HG03575 (cell line): ENCODE data around the gene CREB3L2.
A peak's percentile ranks its signal among the peaks of the same experiment; 100 is the strongest.
"Not testable (repeated sequence)": the region's sequence is repeated elsewhere in the genome, so short reads cannot be mapped to it uniquely, and the experiment has no call there.

Source experiments
- ATAC-seq: cut with Tn5 transposase; IDR thresholded peaks from one replicate; pipeline ENCODE4 v1.9.1; 2021; ENCODE audit not compliant: unreplicated experiment, insufficient number of reproducible peaks, low FRiP score; ENCODE audit errors: extremely low read depth

The CREB3L2 gene

GRCh38 chr7:138001529-138002095 lies at the start of gene CREB3L2:
Gene CREB3L2, minus strand, starts transcription at chr7:138002086. Its CDS starts 381 bp downstream, at chr7:138001705.
- no peak for ATAC-seq

- ATAC-seq = no peak
These were observed 47.7 kb upstream of the CREB3L2 start for GRCh38 chr7:138049505-138050116.

- no peak for ATAC-seq
These were observed 46.0 kb upstream of the CREB3L2 start for GRCh38 chr7:138047907-138048306.

GRCh38 chr7:138044897-138045296 lies 43.0 kb upstream of the CREB3L2 start:
- ATAC-seq = no peak

- ATAC-seq = not testable (repeated sequence)
These were observed 38.2 kb upstream of the CREB3L2 start for GRCh38 chr7:138040063-138040462.

GRCh38 chr7:138036135-138036534 lies 34.2 kb upstream of the CREB3L2 start:
- no peak for ATAC-seq

GRCh38 chr7:138033241-138033640 lies 31.4 kb upstream of the CREB3L2 start:
- ATAC-seq = no peak

- no peak for ATAC-seq
These were observed 30.9 kb upstream of the CREB3L2 start for GRCh38 chr7:138032770-138033169.

GRCh38 chr7:138032186-138032585 lies 30.3 kb upstream of the CREB3L2 start:
- ATAC-seq = no peak

GRCh38 chr7:138030679-138031351 lies 28.9 kb upstream of the CREB3L2 start:
- no peak for ATAC-seq

GRCh38 chr7:138029941-138030340 lies 28.1 kb upstream of the CREB3L2 start:
- ATAC-seq = no peak

- ATAC-seq = no peak
These were observed 27.2 kb upstream of the CREB3L2 start for GRCh38 chr7:138029126-138029525.

GRCh38 chr7:138027100-138027499 lies 25.2 kb upstream of the CREB3L2 start:
- no peak for ATAC-seq

GRCh38 chr7:138025215-138026186 lies 23.6 kb upstream of the CREB3L2 start:
- no peak for ATAC-seq

- ATAC-seq = no peak
These were observed 22.9 kb upstream of the CREB3L2 start for GRCh38 chr7:138024765-138025164.

- no peak for ATAC-seq
These were observed 22.4 kb upstream of the CREB3L2 start for GRCh38 chr7:138024343-138024691.

- ATAC-seq = peak; percentile 88
These were observed 21.9 kb upstream of the CREB3L2 start for GRCh38 chr7:138023618-138024342.

- no peak for ATAC-seq
These were observed 20.0 kb upstream of the CREB3L2 start for GRCh38 chr7:138021889-138022288.

GRCh38 chr7:138017992-138018391 lies 16.1 kb upstream of the CREB3L2 start:
- no peak for ATAC-seq
